Measurements from ENCODE around the gene NEIL3.

NEIL3 gene

DNA sequence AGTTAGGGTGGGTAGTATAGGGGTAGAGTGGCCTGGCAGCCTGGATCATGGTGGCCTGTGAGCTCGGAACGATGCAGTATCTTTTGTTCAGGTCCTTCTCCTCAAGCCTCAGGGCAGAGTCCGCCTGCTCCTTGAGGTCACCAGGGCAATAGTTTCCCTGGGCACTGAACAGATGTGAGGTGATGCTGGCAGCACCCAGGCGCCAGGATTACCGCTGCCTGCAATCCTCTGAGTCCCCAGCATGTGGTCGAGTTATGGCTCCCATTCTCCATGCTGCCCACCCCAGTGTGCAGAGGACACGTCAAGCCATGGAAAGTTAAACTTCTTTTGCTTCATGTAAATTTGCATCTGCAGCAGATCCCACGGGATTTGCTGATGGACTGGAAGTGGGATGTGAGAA, 38.7 kb downstream of the NEIL3 start:
- Histone ChIP-seq H3K4me3 (ENCODE audit: low read depth, low read length) (no peak overlapping the region), H3K27me3 (no peaks in the 10 kb centered on the region), H3K9me3 (no peaks in the 10 kb centered on the region), H3K36me3 (peaks cover 16% of the 10 kb centered on the region), H3K4me1 (no peaks in the 10 kb centered on the region)
- no peak for DNase-seq
- TF ChIP-seq, protein P1, sequence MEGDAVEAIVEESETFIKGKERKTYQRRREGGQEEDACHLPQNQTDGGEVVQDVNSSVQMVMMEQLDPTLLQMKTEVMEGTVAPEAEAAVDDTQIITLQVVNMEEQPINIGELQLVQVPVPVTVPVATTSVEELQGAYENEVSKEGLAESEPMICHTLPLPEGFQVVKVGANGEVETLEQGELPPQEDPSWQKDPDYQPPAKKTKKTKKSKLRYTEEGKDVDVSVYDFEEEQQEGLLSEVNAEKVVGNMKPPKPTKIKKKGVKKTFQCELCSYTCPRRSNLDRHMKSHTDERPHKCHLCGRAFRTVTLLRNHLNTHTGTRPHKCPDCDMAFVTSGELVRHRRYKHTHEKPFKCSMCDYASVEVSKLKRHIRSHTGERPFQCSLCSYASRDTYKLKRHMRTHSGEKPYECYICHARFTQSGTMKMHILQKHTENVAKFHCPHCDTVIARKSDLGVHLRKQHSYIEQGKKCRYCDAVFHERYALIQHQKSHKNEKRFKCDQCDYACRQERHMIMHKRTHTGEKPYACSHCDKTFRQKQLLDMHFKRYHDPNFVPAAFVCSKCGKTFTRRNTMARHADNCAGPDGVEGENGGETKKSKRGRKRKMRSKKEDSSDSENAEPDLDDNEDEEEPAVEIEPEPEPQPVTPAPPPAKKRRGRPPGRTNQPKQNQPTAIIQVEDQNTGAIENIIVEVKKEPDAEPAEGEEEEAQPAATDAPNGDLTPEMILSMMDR (IDR thresholded peaks at IDR 0.05; ENCODE audit: low read depth, low read length) = no peak

DNA sequence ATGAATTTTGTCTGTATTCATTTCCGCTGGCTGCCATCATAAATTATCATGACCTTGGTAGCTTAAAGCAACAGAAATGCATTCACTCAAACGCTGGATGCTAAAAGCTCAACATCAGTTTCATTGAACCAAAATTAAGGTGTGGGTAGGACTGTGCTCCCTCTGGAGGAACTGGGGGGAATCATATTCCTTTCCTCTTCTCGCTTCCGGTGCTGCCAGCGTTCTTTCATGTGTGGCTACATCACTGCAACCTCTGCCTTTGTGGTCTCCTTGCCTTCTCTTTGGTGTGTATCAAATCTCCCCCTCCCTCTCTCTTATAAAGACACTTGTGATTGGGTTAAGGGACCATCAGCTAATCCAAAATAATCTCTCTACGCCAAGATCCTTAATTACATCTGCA, 39.5 kb downstream of the NEIL3 start:
- H3K36me3 ChIP-seq = peaks cover 16% of the 10 kb centered on the region
- H3K4me3 ChIP-seq (ENCODE audit: low read depth, low read length) = no peak overlapping the region
- H3K27me3 ChIP-seq = no peaks in the 10 kb centered on the region
- TF ChIP-seq, protein P1 (IDR thresholded peaks at IDR 0.05; ENCODE audit: low read depth, low read length) = peak; percentile 4; the same call in 1 of the 2 replicates
- H3K9me3 ChIP-seq = no peaks in the 10 kb centered on the region
- H3K4me1 ChIP-seq = no peaks in the 10 kb centered on the region
- DNase-seq = no peak

DNA sequence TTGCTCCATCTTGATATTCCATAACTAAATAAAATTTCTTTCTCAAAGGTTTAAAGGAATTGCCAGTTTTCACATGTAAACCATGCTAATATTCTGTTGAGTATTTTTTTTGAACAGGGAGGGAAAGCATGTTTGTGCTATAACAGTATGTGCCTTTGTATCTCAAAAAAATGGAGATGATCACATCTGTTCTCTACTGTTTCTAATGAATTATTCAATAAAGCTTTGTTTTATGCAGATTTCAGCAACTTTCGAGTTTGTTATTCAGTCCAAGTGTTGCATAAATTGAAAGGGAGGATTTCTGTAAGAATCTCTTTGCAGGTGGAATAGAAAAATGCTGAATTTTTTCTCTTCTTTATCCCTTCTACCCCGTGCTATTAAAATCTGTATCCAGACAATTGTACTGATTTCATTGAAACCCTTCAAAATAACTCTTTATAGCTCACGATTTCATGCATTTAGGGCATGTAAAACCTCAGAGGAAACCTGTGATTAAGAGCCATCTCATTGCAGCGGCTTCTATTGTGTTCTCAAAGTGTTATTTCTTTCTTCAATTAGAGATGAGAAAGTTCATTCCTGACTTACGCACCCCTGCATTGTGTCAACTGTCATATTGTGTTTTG, 42.1 kb downstream of the NEIL3 start:
- H3K4me3 ChIP-seq (ENCODE audit: low read depth, low read length) = no peak overlapping the region
- TF ChIP-seq, protein P1 (IDR thresholded peaks at IDR 0.05; ENCODE audit: low read depth, low read length) = no peak
- DNase-seq = no peak
- no peaks in the 10 kb centered on the region for H3K27me3 ChIP-seq
- H3K36me3 ChIP-seq = peaks cover 7% of the 10 kb centered on the region
- no peaks in the 10 kb centered on the region for H3K4me1 ChIP-seq
- H3K9me3 ChIP-seq = no peaks in the 10 kb centered on the region

DNA sequence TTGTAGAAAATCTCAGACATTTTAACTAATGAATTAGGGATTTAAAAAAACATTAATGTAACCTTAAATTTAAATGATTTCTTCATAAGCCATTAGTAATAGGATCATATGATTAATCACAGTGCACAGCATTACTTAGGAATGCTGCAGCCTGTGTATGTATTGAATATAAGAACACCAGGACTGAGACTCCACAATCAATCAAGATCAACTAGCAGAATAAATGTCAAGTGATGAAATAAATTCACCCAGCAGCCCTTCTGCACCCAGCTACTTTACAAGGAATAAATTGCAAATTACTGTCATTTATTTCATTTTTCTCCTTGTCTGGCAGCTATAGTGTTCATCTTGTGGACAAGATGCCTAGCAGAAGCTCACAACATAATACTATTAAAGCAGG, 46.5 kb downstream of the NEIL3 start:
- no peak for DNase-seq
- Histone ChIP-seq H3K27me3 (no peaks in the 10 kb centered on the region), H3K36me3 (peaks cover 6% of the 10 kb centered on the region)

DNA sequence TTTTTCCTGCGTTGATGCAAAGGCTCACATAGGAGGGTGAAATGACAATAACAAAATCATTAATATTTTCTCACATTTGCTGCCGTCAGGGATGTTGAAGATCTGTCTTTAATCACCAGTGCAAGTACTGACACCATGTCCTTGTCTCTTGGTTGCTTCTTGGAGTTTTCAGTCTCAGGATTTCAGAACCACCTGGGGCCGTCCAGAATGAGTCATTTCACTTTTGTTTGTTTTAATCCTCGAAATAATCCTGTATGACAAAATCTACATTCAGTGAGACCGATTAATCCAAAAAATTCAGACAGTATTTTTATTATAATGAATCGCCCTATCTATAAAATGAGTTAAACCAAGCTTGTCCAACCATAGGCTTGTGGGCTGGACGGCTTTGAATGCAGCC, 47.2 kb downstream of the NEIL3 start:
- DNase-seq = no peak
- TF ChIP-seq, protein P1 (IDR thresholded peaks at IDR 0.05; ENCODE audit: low read depth, low read length) = no peak
- H3K4me3 ChIP-seq (ENCODE audit: low read depth, low read length) = no peak overlapping the region
- peaks cover 3% of the 10 kb centered on the region for H3K36me3 ChIP-seq
- H3K9me3 ChIP-seq = no peaks in the 10 kb centered on the region
- H3K4me1 ChIP-seq = no peaks in the 10 kb centered on the region
- H3K27me3 ChIP-seq = no peaks in the 10 kb centered on the region

More for the DNA sequence above, 46.5 kb downstream of the NEIL3 start:
- H3K9me3 ChIP-seq = no peaks in the 10 kb centered on the region
- TF ChIP-seq, protein P1 (IDR thresholded peaks at IDR 0.05; ENCODE audit: low read depth, low read length) = no peak
- H3K4me1 ChIP-seq = no peaks in the 10 kb centered on the region
- no peak overlapping the region for H3K4me3 ChIP-seq (ENCODE audit: low read depth, low read length)

DNA sequence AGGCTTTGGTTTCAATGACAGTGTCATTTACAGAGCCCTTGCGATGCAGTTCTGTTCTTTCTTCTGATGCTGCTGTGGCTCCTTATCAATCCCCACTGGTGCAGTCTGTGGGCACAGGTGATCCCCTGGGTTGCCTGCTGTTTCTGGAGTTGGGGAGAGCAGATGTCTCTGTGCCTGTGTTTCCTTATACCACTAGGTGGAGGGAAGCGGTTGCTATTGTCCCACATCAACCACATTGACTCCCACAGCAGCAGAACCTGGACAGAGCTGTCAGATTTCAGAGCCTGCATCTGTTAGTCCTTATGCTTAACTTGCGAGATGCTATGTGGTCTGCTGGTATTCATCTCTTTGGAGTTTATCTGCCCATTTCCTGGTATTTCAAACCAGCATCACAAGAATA, 57.7 kb downstream of the NEIL3 start:
- Histone ChIP-seq H3K4me3 (ENCODE audit: low read depth, low read length) (no peak overlapping the region), H3K27me3 (no peaks in the 10 kb centered on the region), H3K4me1 (peaks cover 8% of the 10 kb centered on the region; the same call in 1 of the 2 replicates), H3K36me3 (peaks cover 3% of the 10 kb centered on the region), H3K9me3 (no peaks in the 10 kb centered on the region)
- no peak for DNase-seq
- TF ChIP-seq, protein P1 (IDR thresholded peaks at IDR 0.05; ENCODE audit: low read depth, low read length) = peak; percentile 49
